GM21528 (cell line): ENCODE measurements around the gene SUGCT.

ENCODE experiments used
- ATAC-seq: cut with Tn5 transposase; IDR thresholded peaks from one replicate; pipeline ENCODE4 v1.9.1; 2021; ENCODE audit warnings: mild to moderate bottlenecking, moderate library complexity; ENCODE audit not compliant: unreplicated experiment, low FRiP score

The SUGCT gene

GRCh38 chr7:40439686-40440085, 304.9 kb downstream of the SUGCT start:
- no peak for ATAC-seq

- ATAC-seq, result no peak
These were observed 312.5 kb downstream of the SUGCT start for GRCh38 chr7:40447345-40447744.

- ATAC-seq, result no peak
These were observed 320.7 kb downstream of the SUGCT start for GRCh38 chr7:40455485-40455884.

DNA sequence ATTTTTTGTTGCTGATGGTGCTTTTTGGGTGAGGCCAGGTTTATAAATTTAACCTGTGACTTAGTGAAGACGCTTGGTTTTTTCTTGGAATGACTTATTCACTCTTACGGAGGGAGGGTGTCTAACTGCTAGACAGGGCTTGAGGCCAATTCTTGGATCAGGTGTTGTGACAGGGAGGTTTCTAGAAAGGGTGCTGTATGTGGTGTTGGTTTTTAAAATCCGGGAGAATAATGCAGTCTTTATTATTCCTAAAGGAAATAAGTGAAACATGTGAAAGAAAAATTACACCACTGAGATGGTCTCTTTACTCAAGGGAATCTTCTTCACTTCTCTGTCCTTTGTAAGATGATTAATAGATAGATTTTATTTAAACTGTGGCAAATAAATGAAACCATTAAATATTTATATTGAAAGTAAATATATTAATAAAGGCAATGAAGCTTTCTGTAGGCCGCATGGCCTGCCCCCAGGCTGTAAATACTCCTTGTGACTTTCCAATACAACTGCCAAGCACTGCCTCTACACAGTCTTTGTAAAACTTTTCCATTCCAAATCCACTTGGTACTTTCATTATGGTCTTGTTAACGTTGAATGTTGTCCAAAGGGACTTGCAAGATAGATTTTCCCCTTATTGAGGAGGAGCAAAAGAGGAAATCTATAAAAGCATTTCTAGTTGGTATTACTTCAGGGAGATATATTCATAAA, 323.1 kb downstream of the SUGCT start:
- no peak for ATAC-seq

DNA sequence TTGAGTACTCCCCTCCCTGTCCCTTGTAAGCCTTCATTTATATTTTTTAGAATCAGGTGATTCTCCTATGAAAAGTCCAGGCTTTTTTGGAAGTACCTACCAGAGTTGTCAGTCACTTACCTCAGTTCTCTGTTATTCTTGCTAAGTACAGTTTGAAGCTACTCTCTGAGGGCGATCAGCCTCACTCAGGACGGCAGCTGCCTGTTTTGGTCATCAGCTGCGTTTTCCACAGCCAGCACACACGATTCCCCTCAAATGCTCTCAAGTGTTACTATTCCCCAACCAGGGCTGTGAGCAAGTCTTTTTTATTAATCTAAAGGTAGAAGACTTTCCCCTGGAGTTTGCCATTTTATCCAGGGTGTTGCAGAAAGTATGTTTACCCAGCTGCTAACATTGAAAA, 328.6 kb downstream of the SUGCT start:
- no peak for ATAC-seq

DNA sequence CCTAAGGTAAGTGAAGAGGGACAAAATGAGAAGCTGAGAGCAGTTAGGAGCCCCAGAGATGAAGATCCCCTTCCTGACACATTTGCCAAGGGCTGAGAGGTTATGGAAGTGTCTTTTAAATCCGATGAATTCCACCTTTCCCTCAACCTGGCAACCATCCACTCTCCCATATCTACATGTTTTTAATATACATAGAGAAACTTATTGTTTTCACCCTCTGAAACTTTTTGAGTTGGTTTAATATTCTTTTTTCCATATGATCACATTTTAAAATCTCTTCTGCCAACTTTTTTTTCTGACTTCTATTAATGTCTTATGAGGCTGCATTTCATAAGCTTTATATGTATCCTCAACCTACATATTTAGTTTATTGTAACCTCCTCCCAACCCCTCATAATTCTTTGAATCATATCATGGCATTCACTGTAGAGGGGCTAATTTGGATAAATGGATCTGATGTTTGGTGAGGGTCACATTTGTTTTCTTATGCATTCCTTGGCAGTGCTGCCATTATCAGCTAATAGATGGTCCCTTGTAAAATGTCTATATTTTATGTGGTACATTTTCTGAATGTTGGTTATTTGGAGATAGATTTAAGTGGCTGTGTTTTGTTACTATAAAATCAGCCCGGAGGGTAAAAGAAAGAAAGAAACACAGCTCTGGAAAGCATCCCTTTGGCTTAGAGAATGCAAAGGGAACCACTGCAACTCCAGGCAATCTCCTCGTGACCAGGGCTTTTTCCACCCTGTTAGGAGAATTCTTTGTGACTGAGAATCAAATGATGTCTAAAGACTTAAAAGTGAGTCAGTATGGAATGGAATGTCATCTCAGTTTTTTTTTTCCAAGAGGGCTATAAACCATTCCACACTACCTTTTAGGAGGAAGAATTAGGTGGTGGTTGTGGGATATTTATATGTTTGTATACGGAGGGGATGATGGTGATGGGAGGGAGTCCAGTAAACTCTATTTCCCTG, 334.4 kb downstream of the SUGCT start:
- no peak for ATAC-seq

GRCh38 chr7:40470091-40470592, 335.3 kb downstream of the SUGCT start:
- no peak for ATAC-seq

- no peak for ATAC-seq
These were observed 336.0 kb downstream of the SUGCT start for GRCh38 chr7:40470817-40471216.

- ATAC-seq, result no peak
These were observed 337.1 kb downstream of the SUGCT start for GRCh38 chr7:40471891-40472290.

GRCh38 chr7:40474790-40475680, 340.2 kb downstream of the SUGCT start:
- ATAC-seq, result peak; percentile 96

DNA sequence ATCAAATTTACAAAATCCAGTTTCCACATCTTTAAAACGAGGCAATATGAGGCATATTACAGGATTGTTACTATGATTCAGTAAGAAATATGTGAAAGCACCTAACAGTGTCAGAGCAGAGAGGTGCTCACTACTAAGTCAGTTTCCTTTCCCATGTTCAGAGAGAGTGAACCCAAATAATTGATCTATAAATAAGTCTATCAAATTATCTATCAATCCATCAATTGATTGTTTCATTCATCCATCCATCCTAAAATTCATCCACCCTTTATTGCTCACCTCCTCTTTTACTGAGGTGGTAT, 340.8 kb downstream of the SUGCT start:
- ATAC-seq, result peak; percentile 8

DNA sequence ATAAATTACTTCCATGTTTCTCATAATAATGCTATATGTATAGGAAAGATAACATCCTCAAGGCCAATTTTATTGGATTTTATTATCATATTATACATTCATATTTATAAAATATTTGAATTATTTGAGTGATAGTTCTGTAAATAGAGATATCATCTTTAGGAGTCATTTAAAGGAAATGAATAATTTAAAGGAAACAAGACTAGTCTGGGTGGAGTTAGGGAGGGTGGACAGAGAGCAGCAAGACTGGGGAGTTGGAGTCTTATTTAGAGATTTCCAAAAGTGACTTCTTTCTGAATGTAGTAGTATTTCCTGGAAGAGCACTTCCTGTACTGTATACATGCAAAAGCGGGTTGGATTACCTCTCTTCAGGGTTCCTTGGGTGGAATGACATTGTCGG, 342.3 kb downstream of the SUGCT start:
- no peak for ATAC-seq

- ATAC-seq, result no peak
These were observed 348.0 kb downstream of the SUGCT start for GRCh38 chr7:40482845-40483244.

DNA sequence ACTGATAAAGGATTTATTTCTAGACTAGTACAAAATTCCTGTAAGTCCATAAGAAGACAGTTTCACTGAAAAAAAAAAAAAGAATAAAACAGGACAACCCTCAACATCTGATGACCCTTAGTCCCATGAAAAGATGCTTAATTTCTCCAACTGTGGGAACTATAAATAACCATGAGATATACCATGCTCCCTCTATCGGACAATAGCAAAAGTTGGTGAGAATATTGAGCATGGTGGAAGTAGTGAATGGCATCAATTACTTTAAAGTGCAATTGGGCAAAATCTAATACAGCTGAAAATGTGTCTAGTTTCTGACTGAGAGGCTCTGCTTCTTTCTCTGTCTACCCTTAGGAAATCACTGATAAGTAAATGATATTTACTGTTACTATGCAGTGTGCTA, 348.8 kb downstream of the SUGCT start:
- ATAC-seq, result no peak

DNA sequence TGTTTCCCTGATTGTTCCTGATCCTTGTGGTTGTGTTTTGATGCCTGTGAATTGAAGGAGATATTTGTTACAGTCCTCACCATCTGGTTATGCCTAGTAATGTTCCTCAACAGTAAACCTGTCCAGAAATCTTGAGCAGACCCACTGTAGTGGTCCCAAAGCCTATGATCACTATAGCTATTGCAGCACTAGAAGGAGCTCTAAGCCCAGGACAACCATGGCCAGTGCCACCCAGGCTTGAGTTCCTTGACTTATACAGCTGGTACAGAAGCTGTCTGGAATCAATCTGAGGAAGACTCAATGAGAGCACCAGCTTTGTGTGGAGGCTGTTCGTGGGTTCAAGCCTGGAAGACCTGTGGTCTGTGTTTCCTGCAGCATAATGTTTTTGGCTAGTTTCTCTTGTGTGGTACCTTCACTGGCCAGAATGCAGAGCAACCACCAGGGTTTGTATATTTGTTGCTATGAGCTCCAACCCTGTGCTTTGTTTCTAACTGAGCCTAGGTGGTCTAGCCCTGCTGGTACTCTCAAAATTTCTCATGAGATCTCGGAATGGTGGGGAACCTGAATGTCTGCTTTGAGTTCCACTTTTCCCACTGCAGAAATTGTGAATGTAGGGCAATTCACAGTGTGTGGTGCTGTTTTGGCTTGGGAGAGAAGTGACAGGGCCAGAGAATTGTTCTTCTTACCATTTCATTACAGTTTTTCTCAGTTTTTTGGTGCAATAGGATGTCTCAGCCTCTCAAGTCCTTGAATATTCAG, 355.2 kb downstream of the SUGCT start:
- no peak for ATAC-seq

- no peak for ATAC-seq
These were observed 355.8 kb downstream of the SUGCT start for GRCh38 chr7:40490603-40490924.

- ATAC-seq, result no peak
These were observed 358.1 kb downstream of the SUGCT start for GRCh38 chr7:40492946-40493345.

DNA sequence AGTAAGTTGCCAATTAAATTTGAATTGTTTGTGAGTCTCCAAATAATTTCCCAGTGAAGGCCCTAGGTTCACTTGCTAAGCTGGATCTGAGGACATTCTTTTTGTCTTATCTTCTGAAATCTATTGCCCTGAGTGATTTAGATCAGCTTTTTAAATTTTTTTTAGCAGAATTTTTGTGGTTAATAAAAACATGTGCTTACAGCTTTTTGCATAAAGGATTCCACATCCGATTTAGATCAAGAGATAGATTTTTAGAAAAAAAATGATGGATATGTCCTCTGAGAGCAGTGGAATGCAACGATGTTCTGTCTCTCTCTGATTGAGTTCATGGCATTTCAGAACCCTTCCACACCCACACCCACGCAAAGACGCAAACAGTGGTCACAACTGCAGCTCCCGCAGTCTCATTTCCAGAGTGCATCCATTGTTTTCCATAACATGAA, 358.8 kb downstream of the SUGCT start:
- ATAC-seq, result no peak

DNA sequence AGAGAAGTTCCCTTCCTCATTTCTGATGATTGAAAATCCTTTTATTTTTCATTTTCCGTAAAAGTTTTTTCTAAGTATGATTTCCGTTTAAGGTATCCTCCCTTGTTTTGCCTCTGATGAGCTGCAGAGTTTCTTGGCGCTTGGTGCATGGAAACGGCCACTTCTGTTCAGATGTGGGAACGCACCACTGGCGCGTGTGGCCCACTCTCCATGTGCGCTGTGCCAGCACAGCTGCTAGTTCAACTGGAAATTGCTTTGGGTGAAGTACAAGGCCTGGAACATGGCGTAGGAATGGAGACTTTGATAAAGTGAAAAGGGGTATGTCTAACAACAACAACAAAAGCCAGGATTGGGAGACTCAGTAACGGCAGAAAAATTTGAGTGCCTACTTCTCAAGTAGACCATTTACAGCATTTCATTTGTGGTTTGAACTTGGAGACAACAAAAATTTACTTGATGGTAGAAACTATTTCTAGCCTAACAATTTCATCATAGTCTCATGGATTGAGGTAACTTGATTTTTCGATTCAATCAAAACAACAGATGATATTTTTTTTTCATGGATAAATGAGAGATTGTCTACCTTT, 364.2 kb downstream of the SUGCT start:
- ATAC-seq, result no peak

GRCh38 chr7:40499718-40500117, 364.9 kb downstream of the SUGCT start:
- ATAC-seq, result no peak
